AG20443 (cell line): ENCODE results near the gene MAP1LC3B.
A peak's percentile ranks its signal among the peaks of the same experiment; 100 is the strongest.

Experiments
- DNase-seq: peaks from one replicate; pipeline ENCODE4 v3.0.0; 2012; ENCODE audit warnings: low spot score, mixed read lengths

MAP1LC3B gene

GRCh38 chr16:87432330-87432915, 40.3 kb downstream of the MAP1LC3B start:
- no peak for DNase-seq

DNA sequence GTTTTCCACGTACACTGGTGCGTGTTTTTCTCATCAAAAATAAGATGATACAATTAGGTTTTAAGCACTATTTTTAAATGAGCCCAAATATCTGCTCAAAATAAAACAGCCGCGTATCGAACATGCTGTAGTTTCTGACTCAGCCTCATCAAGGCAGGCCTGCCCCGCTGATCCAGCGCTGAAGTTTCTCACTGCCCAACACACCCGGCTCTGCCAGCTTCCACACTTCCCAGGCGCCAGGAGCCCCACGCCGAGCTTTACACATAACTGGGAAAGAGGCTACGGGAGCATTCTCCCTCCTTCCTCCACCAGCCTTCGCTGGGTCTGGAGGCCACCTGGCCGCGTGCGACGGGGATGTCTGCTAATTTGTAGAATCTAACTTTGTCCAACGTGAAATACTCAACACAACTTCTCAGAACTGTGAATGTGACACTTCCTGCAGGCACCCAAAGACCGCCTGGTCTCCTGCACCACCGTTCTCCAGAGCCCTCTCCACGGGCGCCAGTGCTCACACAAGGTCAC, 42.1 kb downstream of the MAP1LC3B start:
- peak; percentile 67 for DNase-seq

GRCh38 chr16:87435372-87436224, 43.5 kb downstream of the MAP1LC3B start:
- peak; percentile 26 for DNase-seq

- DNase-seq = peak; percentile 46
Observed at GRCh38 chr16:87436225-87437172, 44.4 kb downstream of the MAP1LC3B start.

GRCh38 chr16:87437327-87437726, 45.2 kb downstream of the MAP1LC3B start:
- no peak for DNase-seq

GRCh38 chr16:87437911-87438610, 45.9 kb downstream of the MAP1LC3B start:
- DNase-seq = no peak

- no peak for DNase-seq
Observed at GRCh38 chr16:87438611-87438985, 46.5 kb downstream of the MAP1LC3B start.

DNA sequence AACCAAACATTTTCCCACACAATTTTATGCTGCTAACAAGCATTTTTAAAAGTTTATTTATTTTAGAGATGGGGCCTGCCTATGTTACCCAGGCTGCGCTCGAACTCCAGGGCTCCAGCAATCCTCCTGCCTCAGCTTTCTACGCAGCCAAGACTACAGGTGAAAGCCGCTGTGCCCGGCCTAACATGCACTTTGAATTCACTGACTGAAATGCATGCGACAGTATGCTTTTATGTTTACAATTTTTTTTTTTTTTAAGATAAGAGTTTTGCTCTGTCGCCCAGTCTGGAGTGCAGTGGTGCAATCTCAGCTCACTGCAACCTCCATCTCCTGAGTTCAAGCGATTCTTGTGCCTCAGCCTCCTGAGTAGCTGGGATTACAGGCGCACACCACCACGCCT, 47.8 kb downstream of the MAP1LC3B start:
- DNase-seq = no peak

DNA sequence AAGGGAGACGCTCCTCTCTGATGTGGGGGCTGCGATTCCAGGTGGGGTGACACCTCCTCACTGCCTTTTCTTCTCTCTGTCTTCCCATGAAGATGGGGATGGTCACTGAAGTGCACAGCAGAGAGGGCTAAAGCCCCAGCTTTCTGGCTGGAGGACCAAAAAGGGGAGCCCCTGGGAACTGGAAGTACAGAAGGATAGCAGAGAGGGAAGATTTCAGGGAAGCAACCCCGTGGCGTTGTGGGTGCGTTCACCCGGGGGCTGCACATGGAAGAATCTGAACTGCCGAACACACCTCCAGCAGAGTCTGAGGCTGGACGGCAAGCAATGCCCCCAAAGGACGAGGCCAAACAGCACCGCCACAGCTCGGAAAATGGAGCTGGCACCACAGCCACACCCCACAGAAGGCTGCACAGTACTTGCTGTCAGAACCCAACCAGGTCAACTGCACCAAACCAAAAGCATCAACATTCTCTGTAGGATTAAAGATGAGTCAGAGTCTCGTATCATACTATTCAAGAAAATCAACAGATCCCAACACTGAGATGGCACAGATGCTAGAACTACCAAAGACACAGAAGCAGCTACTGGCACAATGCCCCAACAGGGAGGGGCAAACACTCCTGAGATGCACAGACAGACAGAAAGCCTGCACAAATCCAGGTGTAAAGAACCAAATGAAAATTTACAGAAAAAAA, 49.9 kb downstream of the MAP1LC3B start:
- DNase-seq = no peak

- no peak for DNase-seq
Observed at GRCh38 chr16:87442581-87442966, 50.4 kb downstream of the MAP1LC3B start.

GRCh38 chr16:87443016-87443415, 50.9 kb downstream of the MAP1LC3B start:
- DNase-seq = no peak

- DNase-seq = no peak
Observed at GRCh38 chr16:87443964-87444363, 51.8 kb downstream of the MAP1LC3B start.

DNA sequence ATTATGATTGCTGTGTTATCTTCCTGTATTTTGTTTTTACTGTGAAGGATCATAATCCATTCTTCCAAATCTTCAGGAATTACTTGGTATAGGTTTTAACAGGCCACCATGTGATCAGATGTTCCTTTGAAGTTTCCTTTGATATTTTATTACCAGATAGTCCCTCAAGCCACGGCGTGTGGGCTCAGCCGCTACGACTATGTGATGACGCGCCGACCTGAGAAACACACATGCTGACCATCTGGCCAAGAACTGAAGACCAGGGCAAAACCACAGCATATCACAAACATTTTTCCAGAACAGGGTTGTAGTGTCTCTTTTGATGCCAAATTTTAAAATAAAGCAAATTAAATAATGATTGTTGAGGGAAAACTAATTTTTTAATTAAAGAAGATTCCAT, 53.4 kb downstream of the MAP1LC3B start:
- DNase-seq = peak; percentile 72

DNA sequence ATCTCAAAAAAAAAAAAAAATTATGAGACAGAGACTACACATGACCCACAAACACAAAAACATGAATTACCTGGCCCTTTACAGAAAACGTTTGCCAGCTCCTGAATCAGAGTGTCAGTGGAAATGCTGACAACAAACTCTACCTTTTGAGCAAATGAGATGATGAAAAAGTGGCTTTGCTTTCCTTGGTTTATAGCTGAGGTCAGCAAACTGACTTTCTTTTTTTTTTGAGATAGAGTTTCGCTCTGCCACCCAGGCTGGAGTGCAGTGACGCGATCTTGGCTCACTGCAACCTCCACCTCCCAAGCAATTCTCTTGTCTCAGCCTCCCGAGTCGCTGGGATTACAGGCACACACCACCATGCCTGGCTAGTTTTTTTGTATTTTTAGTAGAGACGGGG, 54.3 kb downstream of the MAP1LC3B start:
- no peak for DNase-seq

GRCh38 chr16:87447323-87447722, 55.2 kb downstream of the MAP1LC3B start:
- DNase-seq = no peak

- no peak for DNase-seq
Observed at GRCh38 chr16:87448866-87449265, 56.7 kb downstream of the MAP1LC3B start.

DNA sequence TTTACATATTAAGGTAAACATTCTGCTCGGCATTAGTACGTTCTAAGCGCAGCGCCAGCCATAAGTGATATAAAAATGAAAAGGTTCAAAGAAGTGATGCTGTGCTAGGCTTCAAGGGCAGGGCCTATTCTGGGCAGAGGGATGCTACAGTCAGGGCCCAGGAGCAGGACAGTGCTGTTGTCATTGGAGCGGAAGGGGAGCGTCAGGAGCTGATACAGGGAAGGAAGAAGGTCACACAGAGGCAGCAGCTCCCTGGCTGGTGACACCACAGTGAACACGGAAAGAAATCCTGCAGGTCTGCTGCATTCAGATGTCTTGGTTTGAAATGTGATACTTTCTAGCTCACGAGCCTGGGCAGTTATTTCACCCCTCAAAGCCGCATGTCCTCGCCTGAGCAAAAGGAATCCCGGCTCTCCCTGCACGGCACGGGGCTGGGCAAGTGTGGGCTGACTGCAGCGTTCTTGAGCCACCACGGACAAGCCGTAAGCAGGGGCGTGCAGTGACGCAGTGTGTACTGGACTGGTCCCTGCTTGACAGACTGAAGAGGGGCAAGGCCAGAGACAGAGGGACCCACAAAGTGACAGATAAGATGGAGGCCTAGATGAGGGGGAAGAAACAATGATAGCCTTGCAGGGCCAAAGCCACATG, 59.6 kb downstream of the MAP1LC3B start:
- no peak for DNase-seq

GRCh38 chr16:87453326-87453725, 61.2 kb downstream of the MAP1LC3B start:
- no peak for DNase-seq
